ENCODE results near the gene ATP2A2.
"Not testable (repeated sequence)": the region's sequence is repeated elsewhere in the genome, so short reads cannot be mapped to it uniquely, and the experiment has no call there.

ATP2A2 gene

GRCh38 chr12:110301065-110301806 lies 20.2 kb downstream of the ATP2A2 start:
- no peak for DNase-seq (ENCODE audit: low read depth)

GRCh38 chr12:110304061-110304551 lies 23.1 kb downstream of the ATP2A2 start:
- DNase-seq (ENCODE audit: low read depth), result no peak

- no peak for DNase-seq (ENCODE audit: low read depth)
Measured at GRCh38 chr12:110307372-110307771, 26.3 kb downstream of the ATP2A2 start.

GRCh38 chr12:110310763-110311162 lies 29.7 kb downstream of the ATP2A2 start:
- DNase-seq (ENCODE audit: low read depth), result no peak

GRCh38 chr12:110311903-110312302 lies 30.9 kb downstream of the ATP2A2 start:
- no peak for DNase-seq (ENCODE audit: low read depth)

GRCh38 chr12:110312581-110313360 lies 31.7 kb downstream of the ATP2A2 start:
- no peak for DNase-seq (ENCODE audit: low read depth)

- DNase-seq (ENCODE audit: low read depth), result no peak
Measured at GRCh38 chr12:110314308-110314707, 33.3 kb downstream of the ATP2A2 start.

- DNase-seq (ENCODE audit: low read depth), result no peak
Measured at GRCh38 chr12:110316861-110317260, 35.8 kb downstream of the ATP2A2 start.

GRCh38 chr12:110317911-110318310 lies 36.9 kb downstream of the ATP2A2 start:
- no peak for DNase-seq (ENCODE audit: low read depth)

GRCh38 chr12:110320550-110320949 lies 39.5 kb downstream of the ATP2A2 start:
- no peak for DNase-seq (ENCODE audit: low read depth)

GRCh38 chr12:110329710-110330109 lies 48.7 kb downstream of the ATP2A2 start:
- DNase-seq (ENCODE audit: low read depth), result no peak

- DNase-seq (ENCODE audit: low read depth), result no peak
Measured at GRCh38 chr12:110330124-110330523, 49.1 kb downstream of the ATP2A2 start.

GRCh38 chr12:110330544-110330943 lies 49.5 kb downstream of the ATP2A2 start:
- no peak for DNase-seq (ENCODE audit: low read depth)

- no peak for DNase-seq (ENCODE audit: low read depth)
Measured at GRCh38 chr12:110333201-110333600, 52.2 kb downstream of the ATP2A2 start.

- no peak for DNase-seq (ENCODE audit: low read depth)
Measured at GRCh38 chr12:110335481-110336045, 54.5 kb downstream of the ATP2A2 start.

- DNase-seq (ENCODE audit: low read depth), result no peak
Measured at GRCh38 chr12:110337912-110338710, 57.1 kb downstream of the ATP2A2 start.

GRCh38 chr12:110338754-110339153 lies 57.7 kb downstream of the ATP2A2 start:
- DNase-seq (ENCODE audit: low read depth), result no peak

GRCh38 chr12:110339184-110339952 lies 58.3 kb downstream of the ATP2A2 start:
- DNase-seq (ENCODE audit: low read depth), result no peak

- not testable (repeated sequence) for DNase-seq (ENCODE audit: low read depth)
Measured at GRCh38 chr12:110340261-110340660, 59.2 kb downstream of the ATP2A2 start.

- DNase-seq (ENCODE audit: low read depth), result no peak
Measured at GRCh38 chr12:110340706-110341105, 59.7 kb downstream of the ATP2A2 start.

GRCh38 chr12:110342157-110342556 lies 61.1 kb downstream of the ATP2A2 start:
- no peak for DNase-seq (ENCODE audit: low read depth)
